Natural killer cell (primary cell): ENCODE results near the gene COTL1. TPM values are rescaled to one million over a fixed set of nuclear protein-coding genes. Genes with fewer than 3 reads are reported as not detected.

Experiments
- ATAC-seq, 3 donors: fragments of 150-1000 bp in 2 of 3; fragments of 200-7000 bp in 1 of 3; cut with Tn5 transposase; 1 replicate in 1 of 3; 2 replicates in 2 of 3; pipeline ENCODE4 v1.10.0; 2021; ENCODE audit warnings: mild to moderate bottlenecking in 2 of 3, moderate library complexity in 2 of 3
- DNase-seq, 2 donors: peaks; one replicate each; pipeline versions ENCODE4 v3.0.0 to v3.0.0-alpha.2; 2013 to 2021; ENCODE audit warnings: mixed read lengths in 1 of 2
- H3K27ac ChIP-seq: one replicate; pipeline ENCODE4 v1.5.1; 2013; ENCODE audit warnings: mild to moderate bottlenecking, low read length
- H3K27me3 ChIP-seq: one replicate; pipeline ENCODE4 v1.6.1; 2013; ENCODE audit warnings: low read length; ENCODE audit not compliant: control insufficient read depth, insufficient read depth
- H3K36me3 ChIP-seq: one replicate; pipeline ENCODE4 v1.6.1; 2013; ENCODE audit warnings: low read length; ENCODE audit not compliant: control insufficient read depth, insufficient read depth
- H3K4me1 ChIP-seq: one replicate; pipeline ENCODE4 v1.6.1; 2013; ENCODE audit warnings: low read length; ENCODE audit not compliant: control insufficient read depth, insufficient read depth
- H3K4me3 ChIP-seq: one replicate; pipeline ENCODE4 v1.5.1; 2013; ENCODE audit warnings: low read length
- H3K9me3 ChIP-seq: one replicate; pipeline ENCODE4 v1.6.1; 2013; ENCODE audit warnings: low read length; ENCODE audit not compliant: control insufficient read depth, insufficient read depth
- H3K27ac Mint-ChIP-seq, 2 donors: one replicate each; pipeline ENCODE4 v1.8.0; 2022; ENCODE audit warnings: mild to moderate bottlenecking in 2 of 2, mixed read lengths in 2 of 2, moderate library complexity in 1 of 2
- H3K27me3 Mint-ChIP-seq, 2 donors: one replicate each; pipeline ENCODE4 v1.8.0; 2022; ENCODE audit warnings: low read depth in 2 of 2, mixed read lengths in 2 of 2
- H3K36me3 Mint-ChIP-seq: one replicate; pipeline ENCODE4 v1.8.0; 2022; ENCODE audit warnings: mixed read lengths
- H3K4me1 Mint-ChIP-seq, 2 donors: one replicate each; pipeline ENCODE4 v1.8.0; 2022; ENCODE audit warnings: mixed read lengths in 2 of 2
- H3K4me3 Mint-ChIP-seq: one replicate; pipeline ENCODE4 v1.8.0; 2022; ENCODE audit warnings: mild to moderate bottlenecking, moderate library complexity, mixed read lengths
- H3K9me3 Mint-ChIP-seq, 2 donors: one replicate each; pipeline ENCODE4 v1.8.0; 2022; ENCODE audit warnings: mixed read lengths in 2 of 2
- CTCF ChIP-seq: fragments of 200-600 bp; IDR thresholded peaks from one replicate; pipeline ENCODE4 v1.8.0; 2022; ENCODE audit warnings: antibody characterized with exemption
- WGBS: methylation state at CpG from one replicate; pipeline ENCODE4 v1.1.7; 2013; ENCODE audit warnings: missing lambda C conversion rate; ENCODE audit not compliant: insufficient coverage; 5-methylcytosine and 5-hydroxymethylcytosine counted together
- intact Hi-C: fragments of 100-400 bp; cut with micrococcal nuclease; formaldehyde crosslinking; loops from one replicate; pipeline ENCODE4 v1.14.2; 2022
- total RNA-seq, 4 donors: library from RNA; stranded (reverse); fragments of 120-200 nt in 1 of 4; gene quantifications; one replicate each; pipeline versions ENCODE4 v1.2.3 to v1.2.4, GENCODE V29; 2013 to 2022

COTL1 gene
- total RNA-seq, 3 donors from 2014 or later (not counting 1 experiment from before 2014, with no cell fraction given): 43.7 to 187 (median 116) TPM

GRCh38 chr16:84605339-84605848 is 12.5 kb downstream of the COTL1 start:
- Histone ChIP-seq H3K36me3 (peaks cover 4% of the 10 kb centered on the region), H3K4me3 (no peak overlapping the region), H3K27ac (no peak overlapping the region), H3K9me3 (peaks cover 3% of the 10 kb centered on the region), H3K4me1 (peaks cover 91% of the 10 kb centered on the region), H3K27me3 (no peaks in the 10 kb centered on the region)
- intact Hi-C loops: no loop called here
- Mint-ChIP-seq H3K4me1 (peaks cover 34 to 44% of the 10 kb centered on the region in 2 donors), H3K4me3 (no peak overlapping the region), H3K36me3 (no peaks in the 10 kb centered on the region), H3K27me3 (peaks cover 8 to 14% of the 10 kb centered on the region in 2 donors), H3K27ac (no peak overlapping the region), H3K9me3 (no peaks in the 10 kb centered on the region)
- 96% methylated on average over 6 of the region's 6 CpGs for WGBS
- no peak for ATAC-seq
- TF ChIP-seq CTCF: no peak
- no peak for DNase-seq

- Histone ChIP-seq H3K9me3 (no peaks in the 10 kb centered on the region), H3K27ac (no peak overlapping the region), H3K4me3 (no peak overlapping the region), H3K36me3 (peaks cover 4% of the 10 kb centered on the region), H3K27me3 (no peaks in the 10 kb centered on the region), H3K4me1 (peaks cover 92% of the 10 kb centered on the region)
- H3K27me3 Mint-ChIP-seq: peaks cover 12 to 14% of the 10 kb centered on the region in 2 donors
- H3K4me1 Mint-ChIP-seq: peaks cover 41 to 50% of the 10 kb centered on the region in 2 donors
- peak overlapping the region in 1 of 2 donors; percentile 27 for H3K27ac Mint-ChIP-seq
- TF ChIP-seq CTCF: no peak
- no peaks in the 10 kb centered on the region for H3K9me3 Mint-ChIP-seq
- H3K36me3 Mint-ChIP-seq: no peaks in the 10 kb centered on the region
- DNase-seq: no peak
- intact Hi-C loops: no loop called here
- no peak for ATAC-seq
- H3K4me3 Mint-ChIP-seq: no peak overlapping the region
- WGBS: 87% methylated on average over 9 of the region's 9 CpGs
Measured at GRCh38 chr16:84604477-84605013, 13.3 kb downstream of the COTL1 start.

GRCh38 chr16:84603940-84604339 is 13.9 kb downstream of the COTL1 start:
- Histone ChIP-seq H3K27ac (no peak overlapping the region), H3K27me3 (no peaks in the 10 kb centered on the region), H3K4me1 (peaks cover 92% of the 10 kb centered on the region), H3K36me3 (no peaks in the 10 kb centered on the region), H3K9me3 (no peaks in the 10 kb centered on the region), H3K4me3 (no peak overlapping the region)
- ATAC-seq: no peak
- Mint-ChIP-seq H3K4me3 (no peak overlapping the region), H3K27me3 (peaks cover 17% of the 10 kb centered on the region in 2 donors), H3K4me1 (peaks cover 46 to 50% of the 10 kb centered on the region in 2 donors), H3K36me3 (no peaks in the 10 kb centered on the region), H3K9me3 (no peaks in the 10 kb centered on the region), H3K27ac (peak overlapping the region in 1 of 2 donors; percentile 27)
- 63% methylated on average over 10 of the region's 10 CpGs for WGBS
- DNase-seq: no peak
- intact Hi-C loops: no loop called here
- TF ChIP-seq CTCF: no peak
